GM12878 (cell line): Measurements from ENCODE around the gene TNFAIP8L3. TPM values are rescaled to one million over a fixed set of nuclear protein-coding genes. Genes with fewer than 3 reads are reported as not detected.

Experiments
- ATAC-seq: fragments of 200-7000 bp; cut with Tn5 transposase; 3 replicates; pipeline ENCODE4 v1.9.1; 2020; ENCODE audit warnings: mild to moderate bottlenecking, moderate library complexity
- BruUV-seq: library from RNA; stranded (reverse); fragments of 400-500 nt; replicated peaks from 2 replicates; lab custom pipeline; 2021; lab: Mats Ljungman, UMichigan
- CTCF ChIA-PET: fragments of 300-600 bp; sonication (Branson Sonifier 250); formaldehyde crosslinking; extraction: SDS; loops from one replicate; lab custom pipeline; 2021; ENCODE audit warnings: inconsistent platforms; lab: Yijun Ruan, JAX
- POLR2A ChIA-PET: fragments of 350-600 bp; formaldehyde crosslinking; extraction: SDS; loops from one replicate; lab custom pipeline; 2021; ENCODE audit warnings: inconsistent platforms; lab: Charles Lee
- RAD21 ChIA-PET: fragments of 300-600 bp; sonication (Branson Sonifier 250); formaldehyde crosslinking; loops from one replicate; lab custom pipeline; 2023; ENCODE audit warnings: antibody characterized with exemption; ENCODE audit not compliant: unreplicated experiment; lab: Charles Lee
- SMC1A ChIA-PET: fragments of 300-600 bp; sonication (Branson Sonifier 250); formaldehyde crosslinking; loops from one replicate; lab custom pipeline; 2023; ENCODE audit not compliant: unreplicated experiment, uncharacterized antibody; lab: Charles Lee
- DNase-seq: peaks from one replicate; pipeline ENCODE4 v3.0.0-alpha.2; 2011; ENCODE audit warnings: low read depth, low spot score
- FAIRE-seq: peaks from 3 replicates; lab custom pipeline; 2011; peaks lifted over from hg19 to GRCh38; lab: Jason Lieb, UNC
- H2AFZ ChIP-seq: 2 replicates; pipeline ENCODE4 v1.6.0; 2011; ENCODE audit warnings: low read depth, low read length, control low read depth; ENCODE audit not compliant: control insufficient read depth
- H3K27ac ChIP-seq: 2 replicates; pipeline ENCODE4 v1.5.1; 2011; ENCODE audit warnings: control low read depth; ENCODE audit not compliant: control insufficient read depth, insufficient read depth
- H3K27me3 ChIP-seq, 2 experiments: replicated peaks in 1 of 2; 2 replicates each; pipeline versions ENCODE4 v1.6.0 to v1.6.1; 2011; ENCODE audit warnings: low read length in 1 of 2; ENCODE audit not compliant: control insufficient read depth in 2 of 2, insufficient read depth in 2 of 2
- H3K36me3 ChIP-seq, 2 experiments: 2 replicates each; pipeline ENCODE4 v1.5.1; 2011; ENCODE audit warnings: low read length in 1 of 2; ENCODE audit not compliant: control insufficient read depth in 2 of 2, insufficient read depth in 2 of 2
- H3K4me1 ChIP-seq: 2 replicates; pipeline ENCODE4 v1.6.1; 2011; ENCODE audit warnings: mild to moderate bottlenecking, low read length, moderate library complexity, mixed read lengths; ENCODE audit not compliant: control insufficient read depth, insufficient read depth
- H3K4me2 ChIP-seq: 2 replicates; pipeline ENCODE4 v1.6.0; 2011; ENCODE audit warnings: control low read depth; ENCODE audit not compliant: control insufficient read depth, insufficient read depth
- H3K4me3 ChIP-seq: fragments of 200-600 bp; sonication (generic); 2 replicates; pipeline ENCODE4 v1.5.1; 2016
- H3K79me2 ChIP-seq: 2 replicates; pipeline ENCODE4 v1.6.0; 2011; ENCODE audit warnings: low read length; ENCODE audit not compliant: control insufficient read depth, insufficient read depth
- H3K9ac ChIP-seq: 2 replicates; pipeline ENCODE4 v1.8.0; 2011; ENCODE audit warnings: low read length, control low read depth, mixed read lengths; ENCODE audit not compliant: control insufficient read depth, insufficient read depth
- H3K9me3 ChIP-seq: replicated peaks from 3 replicates; pipeline ENCODE4 v1.5.1; 2011; ENCODE audit warnings: mild to moderate bottlenecking, low read length; ENCODE audit not compliant: control insufficient read depth, insufficient read depth
- H4K20me1 ChIP-seq: 2 replicates; pipeline ENCODE4 v1.6.0; 2011; ENCODE audit not compliant: control insufficient read depth, insufficient read depth
- BMI1 ChIP-seq: fragments of 450-650 bp; IDR thresholded peaks from 2 replicates; pipeline ENCODE4 v1.6.1; 2016; ENCODE audit warnings: mild to moderate bottlenecking, moderate library complexity, borderline replicate concordance
- HCFC1 ChIP-seq: fragments of 150-350 bp; IDR thresholded peaks from 2 replicates; pipeline ENCODE4 v1.6.1; 2014; ENCODE audit warnings: low read length
- IKZF2 ChIP-seq, 2 experiments: fragments of 450-650 bp; IDR thresholded peaks; 2 replicates each; pipeline ENCODE4 v1.6.1; 2017; ENCODE audit warnings: mild to moderate bottlenecking in 2 of 2, moderate library complexity in 2 of 2
- IRF3 ChIP-seq: fragments of 450-650 bp; IDR thresholded peaks from 2 replicates; pipeline ENCODE4 v1.6.1; 2014; ENCODE audit warnings: mild to moderate bottlenecking
- NFYB ChIP-seq: IDR thresholded peaks from 2 replicates; pipeline ENCODE4 v1.6.1; 2011; ENCODE audit warnings: low read depth, mild to moderate bottlenecking, low read length, improper control_type of control experiment, moderate library complexity; ENCODE audit not compliant: insufficient read depth
- NR2C2 ChIP-seq: IDR thresholded peaks from 2 replicates; pipeline ENCODE4 v1.6.1; 2011; ENCODE audit warnings: borderline replicate concordance, low read depth; ENCODE audit not compliant: control insufficient read depth, insufficient read length
- PAX8 ChIP-seq: fragments of 450-650 bp; IDR thresholded peaks from 2 replicates; pipeline ENCODE4 v1.6.1; 2017; ENCODE audit warnings: mild to moderate bottlenecking, moderate library complexity
- POLR2A ChIP-seq: IDR thresholded peaks from 2 replicates; pipeline ENCODE4 v1.6.1; 2011; ENCODE audit warnings: low read depth, mild to moderate bottlenecking, low read length
- REST ChIP-seq: IDR thresholded peaks from 2 replicates; pipeline ENCODE4 v1.6.1; 2012; ENCODE audit warnings: mild to moderate bottlenecking, low read depth, low read length
- SREBF1 ChIP-seq: IDR thresholded peaks from 2 replicates; pipeline ENCODE4 v1.6.1; 2012; ENCODE audit warnings: mild to moderate bottlenecking, low read length
- TCF3 ChIP-seq: IDR thresholded peaks from 2 replicates; pipeline ENCODE4 v1.6.1; 2012; ENCODE audit warnings: low read depth, mild to moderate bottlenecking, low read length, borderline replicate concordance; ENCODE audit not compliant: insufficient read depth
- ZBTB11 ChIP-seq: fragments of 450-650 bp; formaldehyde crosslinking; IDR thresholded peaks from 2 replicates; pipeline ENCODE4 v1.5.0; 2022; ENCODE audit warnings: mild to moderate bottlenecking, missing genetic modification characterization
- WGBS: methylation state at CpG from one replicate; pipeline ENCODE4 v1.1.6; 2016; ENCODE audit warnings: low lambda C conversion rate; ENCODE audit not compliant: insufficient replicate concordance, insufficient coverage; ENCODE audit errors: missing lambda C conversion rate; 5-methylcytosine and 5-hydroxymethylcytosine counted together
- in situ Hi-C: fragments of 300-500 bp; cut with MboI; formaldehyde crosslinking; loops from 9 replicates; pipeline ENCODE4 v1.14.3; 2018; ENCODE audit warnings: mixed read lengths
- intact Hi-C: fragments of 100-400 bp; cut with micrococcal nuclease; formaldehyde crosslinking; loops from one replicate; pipeline ENCODE4 v1.14.2; 2022; ENCODE audit not compliant: unreplicated experiment
- polyA plus RNA-seq, 11 experiments: library from polyadenylated mRNA; depleted of rRNA in 4 of 11; unstranded in 6 of 11; stranded (reverse) in 5 of 11; fragments of >200 nt; fragmentation: Nextera tagmentation in 4 of 11; fragmentation: Illumina TruSeq in 1 of 11; extraction: Ambion mirVana in 4 of 11; extraction: Trizol in 1 of 11; gene quantifications; 1 replicate in 1 of 11; 2 replicates in 10 of 11; pipeline versions ENCODE4 v1.2.1 to v1.2.3, GENCODE V29; 2011 to 2016; ENCODE audit warnings: inconsistent platforms in 2 of 11, missing spikeins in 2 of 11, low read depth in 1 of 11
- total RNA-seq, 4 experiments: library from RNA; depleted of rRNA in 3 of 4; stranded (reverse); fragments of >200 nt in 3 of 4; fragmentation: Illumina TruSeq in 1 of 4; extraction: Trizol in 1 of 4; gene quantifications; 2 replicates each; pipeline versions ENCODE4 v1.2.1 to v1.2.3, GENCODE V29; 2013 to 2021

The TNFAIP8L3 gene
- total and polyA plus RNA-seq, 10 of the 15 experiments (the other 5 are each of a cell fraction or from before 2014, with no cell fraction given), result 0.22 TPM; not detected in 9

- ChIA-PET SMC1A (interaction anchor here (5.0 kb wide), 1 partner anchor 18 kb away, joined by 22 read pairs; no protein-coding TSS in a partner anchor), RAD21 (interaction anchor here (1.4 kb wide), 1 partner anchor 14 kb away, joined by 5 read pairs; no protein-coding TSS in a partner anchor), CTCF (no interaction called here), POLR2A (no interaction called here)
- Histone ChIP-seq H3K36me3 (no peaks in the 10 kb centered on the region), H3K9me3 (no peaks in the 10 kb centered on the region), H3K4me3 (no peak overlapping the region), H3K79me2 (no peaks in the 10 kb centered on the region), H3K27me3 (no peaks in the 10 kb centered on the region), H3K4me1 (no peaks in the 10 kb centered on the region), H3K9ac (no peak overlapping the region), H3K27ac (no peak overlapping the region), H2AFZ (no peak overlapping the region), H4K20me1 (no peaks in the 10 kb centered on the region), H3K4me2 (no peak overlapping the region)
- no peak for DNase-seq
- intact Hi-C loops (no loop called here), in situ Hi-C loops (no loop called here)
- ATAC-seq, result no peak
- no peak for TF ChIP-seq ZBTB11 (CRISPR knock-in tag)
- TF ChIP-seq BMI1, result no peak
- no peak for TF ChIP-seq NR2C2
- no peak for TF ChIP-seq IKZF2 (IDR thresholded peaks at IDR 0.05)
- TF ChIP-seq IRF3, result no peak
- no peak for TF ChIP-seq PAX8
- no peak for TF ChIP-seq SREBF1
- no peak for TF ChIP-seq REST
- no peak for TF ChIP-seq HCFC1
- TF ChIP-seq POLR2A, result no peak
- TF ChIP-seq NFYB, result no peak
- TF ChIP-seq TCF3, result no peak
- BruUV-seq, result no TSS peak
- no peak for FAIRE-seq
- WGBS, result 29% methylated on average over 4 of the region's 4 CpGs
Observed at GRCh38 chr15:51083641-51084166, 11.0 kb downstream of the TNFAIP8L3 start.
